GM12878 (cell line): ENCODE results near the gene SERPINE3. TPM values are rescaled to one million over a fixed set of nuclear protein-coding genes. Genes with fewer than 3 reads are reported as not detected.

Source experiments
- ATF2 ChIP-seq: IDR thresholded peaks from 2 replicates; pipeline ENCODE4 v1.6.1; 2012; ENCODE audit warnings: low read length, inconsistent platforms
- EP300 ChIP-seq, 2 experiments: fragments of 150-350 bp in 1 of 2; IDR thresholded peaks; 2 replicates each; pipeline ENCODE4 v1.6.1; 2011 to 2012; ENCODE audit warnings: low read depth in 2 of 2, low read length in 2 of 2, borderline replicate concordance in 1 of 2, improper control_type of control experiment in 1 of 2, inconsistent platforms in 1 of 2; ENCODE audit not compliant: control insufficient read depth in 1 of 2
- ETV6 ChIP-seq, 2 experiments: fragments of 450-650 bp in 1 of 2; IDR thresholded peaks in 1 of 2; conservative IDR thresholded peaks in 1 of 2; 2 replicates each; pipeline ENCODE4 v1.6.1; 2014; ENCODE audit warnings: antibody characterized with exemption in 1 of 2, borderline replicate concordance in 1 of 2, low read depth in 1 of 2, mild to moderate bottlenecking in 1 of 2, moderate library complexity in 1 of 2
- FOXM1 ChIP-seq: IDR thresholded peaks from 2 replicates; pipeline ENCODE4 v1.6.1; 2012; ENCODE audit warnings: low read depth, mild to moderate bottlenecking, inconsistent platforms, low read length, moderate library complexity
- HCFC1 ChIP-seq: fragments of 150-350 bp; IDR thresholded peaks from 2 replicates; pipeline ENCODE4 v1.6.1; 2014; ENCODE audit warnings: low read length
- HDAC6 ChIP-seq: fragments of 200-600 bp; sonication (generic); IDR thresholded peaks from one replicate; pipeline ENCODE4 v1.8.0; 2017; ENCODE audit warnings: antibody characterized with exemption; ENCODE audit not compliant: unreplicated experiment
- IRF4 ChIP-seq: IDR thresholded peaks from 2 replicates; pipeline ENCODE4 v1.6.1; 2011; ENCODE audit warnings: low read depth, low read length
- KLF5 ChIP-seq: fragments of 450-650 bp; IDR thresholded peaks from 2 replicates; pipeline ENCODE4 v1.6.1; 2014; ENCODE audit warnings: mild to moderate bottlenecking; ENCODE audit not compliant: partially characterized antibody
- LARP7 ChIP-seq: fragments of 450-650 bp; IDR thresholded peaks from 2 replicates; pipeline ENCODE4 v1.6.1; 2017; ENCODE audit warnings: mild to moderate bottlenecking
- MTA2 ChIP-seq: fragments of 450-650 bp; IDR thresholded peaks from 2 replicates; pipeline ENCODE4 v1.6.1; 2016; ENCODE audit warnings: low read depth, mild to moderate bottlenecking, moderate library complexity
- NFIC ChIP-seq: IDR thresholded peaks from 2 replicates; pipeline ENCODE4 v1.6.1; 2012; ENCODE audit warnings: low read depth, mild to moderate bottlenecking, inconsistent platforms, low read length, moderate library complexity
- PBX3 ChIP-seq: IDR thresholded peaks from 2 replicates; pipeline ENCODE4 v1.6.1; 2011; ENCODE audit warnings: mild to moderate bottlenecking, low read depth, low read length, moderate library complexity; ENCODE audit not compliant: insufficient replicate concordance
- RELA ChIP-seq: fragments of 450-650 bp; IDR thresholded peaks from 2 replicates; pipeline ENCODE4 v1.8.0; 2014; ENCODE audit warnings: borderline replicate concordance; ENCODE audit not compliant: partially characterized antibody
- SKIL ChIP-seq: fragments of 450-650 bp; IDR thresholded peaks from 2 replicates; pipeline ENCODE4 v1.6.1; 2017; ENCODE audit warnings: mild to moderate bottlenecking, low read depth, inconsistent platforms; ENCODE audit not compliant: poor library complexity, severe bottlenecking
- SMAD5 ChIP-seq: IDR thresholded peaks from 2 replicates; pipeline ENCODE4 v1.6.1; 2016; ENCODE audit warnings: antibody characterized with exemption, low read depth
- ZNF592 ChIP-seq: fragments of 450-650 bp; IDR thresholded peaks from 2 replicates; pipeline ENCODE4 v1.6.1; 2017; ENCODE audit warnings: mild to moderate bottlenecking, moderate library complexity
- polyA plus RNA-seq, 11 experiments: library from polyadenylated mRNA; depleted of rRNA in 4 of 11; unstranded in 6 of 11; stranded (reverse) in 5 of 11; fragments of >200 nt; fragmentation: Nextera tagmentation in 4 of 11; fragmentation: Illumina TruSeq in 1 of 11; extraction: Ambion mirVana in 4 of 11; extraction: Trizol in 1 of 11; gene quantifications; 1 replicate in 1 of 11; 2 replicates in 10 of 11; pipeline versions ENCODE4 v1.2.1 to v1.2.3, GENCODE V29; 2011 to 2016; ENCODE audit warnings: inconsistent platforms in 2 of 11, missing spikeins in 2 of 11, low read depth in 1 of 11
- total RNA-seq, 4 experiments: library from RNA; depleted of rRNA in 3 of 4; stranded (reverse); fragments of >200 nt in 3 of 4; fragmentation: Illumina TruSeq in 1 of 4; extraction: Trizol in 1 of 4; gene quantifications; 2 replicates each; pipeline versions ENCODE4 v1.2.1 to v1.2.3, GENCODE V29; 2013 to 2021
- TF ChIP-seq, protein P1 (sequence below): IDR thresholded peaks from 2 replicates; pipeline ENCODE4 v1.6.1; 2011; ENCODE audit warnings: low read depth, low read length, improper control_type of control experiment, borderline replicate concordance
- TF ChIP-seq, protein P2 (sequence below): IDR thresholded peaks from 2 replicates; pipeline ENCODE4 v1.6.1; 2012; ENCODE audit warnings: low read depth, low read length, improper control_type of control experiment

The SERPINE3 gene
- total and polyA plus RNA-seq, 10 of the 15 experiments (the other 5 are each of a cell fraction or from before 2014, with no cell fraction given) = 0.19 TPM; not detected in 9

GRCh38 chr13:51330791-51331190, 8.7 kb upstream of the SERPINE3 start (continued):
- TF ChIP-seq, protein P1, sequence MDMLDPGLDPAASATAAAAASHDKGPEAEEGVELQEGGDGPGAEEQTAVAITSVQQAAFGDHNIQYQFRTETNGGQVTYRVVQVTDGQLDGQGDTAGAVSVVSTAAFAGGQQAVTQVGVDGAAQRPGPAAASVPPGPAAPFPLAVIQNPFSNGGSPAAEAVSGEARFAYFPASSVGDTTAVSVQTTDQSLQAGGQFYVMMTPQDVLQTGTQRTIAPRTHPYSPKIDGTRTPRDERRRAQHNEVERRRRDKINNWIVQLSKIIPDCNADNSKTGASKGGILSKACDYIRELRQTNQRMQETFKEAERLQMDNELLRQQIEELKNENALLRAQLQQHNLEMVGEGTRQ = no peak
- TF ChIP-seq SKIL = peak; percentile 30
- no peak for TF ChIP-seq HDAC6
- peak; percentile 64; the same call in 1 of the 2 replicates for TF ChIP-seq LARP7
- peak; percentile 84 for TF ChIP-seq NFIC
- TF ChIP-seq ATF2 = peak; percentile 77
- no peak for TF ChIP-seq PBX3
- no peak for TF ChIP-seq RELA
- no peak for TF ChIP-seq ZNF592
- no peak for TF ChIP-seq SMAD5
- TF ChIP-seq ETV6 (conservative IDR thresholded peaks at IDR 0.05 in 1 of 2, IDR thresholded peaks at IDR 0.05 in 1 of 2; ENCODE audit: borderline replicate concordance in 1 of 2, low read depth in 1 of 2) = 0 out of 4 replicates have a peak, but pooled peaks of 1 of the 2 experiments have one; percentile 17
- peak; percentile 54; the same call in 1 of the 2 replicates for TF ChIP-seq FOXM1
- no peak for TF ChIP-seq HCFC1
- TF ChIP-seq KLF5 = no peak
- peak; percentile 84 to 89; a peak in 3 of 4 replicates for TF ChIP-seq EP300 (IDR thresholded peaks at IDR 0.05; ENCODE audit: borderline replicate concordance in 1 of 2, control insufficient read depth in 1 of 2, low read depth in 2 of 2, low read length in 2 of 2)
- peak; percentile 72 for TF ChIP-seq IRF4
- peak; percentile 97 for TF ChIP-seq MTA2
- TF ChIP-seq, protein P2, sequence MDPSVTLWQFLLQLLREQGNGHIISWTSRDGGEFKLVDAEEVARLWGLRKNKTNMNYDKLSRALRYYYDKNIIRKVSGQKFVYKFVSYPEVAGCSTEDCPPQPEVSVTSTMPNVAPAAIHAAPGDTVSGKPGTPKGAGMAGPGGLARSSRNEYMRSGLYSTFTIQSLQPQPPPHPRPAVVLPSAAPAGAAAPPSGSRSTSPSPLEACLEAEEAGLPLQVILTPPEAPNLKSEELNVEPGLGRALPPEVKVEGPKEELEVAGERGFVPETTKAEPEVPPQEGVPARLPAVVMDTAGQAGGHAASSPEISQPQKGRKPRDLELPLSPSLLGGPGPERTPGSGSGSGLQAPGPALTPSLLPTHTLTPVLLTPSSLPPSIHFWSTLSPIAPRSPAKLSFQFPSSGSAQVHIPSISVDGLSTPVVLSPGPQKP = no peak
